Vagina (tissue), 2 donors: ENCODE results near the gene CCNI2.

Experiments used
- POLR2A ChIP-seq, 2 donors: fragments of 450-650 bp; IDR thresholded peaks; one replicate each; pipeline ENCODE4 v1.6.1; 2017; ENCODE audit warnings: antibody characterized with exemption in 2 of 2, mild to moderate bottlenecking in 2 of 2, moderate library complexity in 2 of 2
- POLR2AphosphoS5 ChIP-seq, 2 donors: sonication (generic); formaldehyde crosslinking; IDR thresholded peaks; one replicate each; pipeline ENCODE4 v1.9.0; 2017; ENCODE audit warnings: antibody characterized with exemption in 2 of 2, mild to moderate bottlenecking in 2 of 2, low read depth in 1 of 2; ENCODE audit not compliant: insufficient read depth in 1 of 2
- TF ChIP-seq, protein P1 (sequence below), 3 experiments: fragments of 450-650 bp in 2 of 3; fragments of 200-600 bp in 1 of 3; sonication (generic) in 1 of 3; IDR thresholded peaks; one replicate each; pipeline ENCODE4 v1.5.1; 2017 to 2019; ENCODE audit warnings: antibody characterized with exemption in 3 of 3, mild to moderate bottlenecking in 2 of 3, moderate library complexity in 2 of 3

DNA sequence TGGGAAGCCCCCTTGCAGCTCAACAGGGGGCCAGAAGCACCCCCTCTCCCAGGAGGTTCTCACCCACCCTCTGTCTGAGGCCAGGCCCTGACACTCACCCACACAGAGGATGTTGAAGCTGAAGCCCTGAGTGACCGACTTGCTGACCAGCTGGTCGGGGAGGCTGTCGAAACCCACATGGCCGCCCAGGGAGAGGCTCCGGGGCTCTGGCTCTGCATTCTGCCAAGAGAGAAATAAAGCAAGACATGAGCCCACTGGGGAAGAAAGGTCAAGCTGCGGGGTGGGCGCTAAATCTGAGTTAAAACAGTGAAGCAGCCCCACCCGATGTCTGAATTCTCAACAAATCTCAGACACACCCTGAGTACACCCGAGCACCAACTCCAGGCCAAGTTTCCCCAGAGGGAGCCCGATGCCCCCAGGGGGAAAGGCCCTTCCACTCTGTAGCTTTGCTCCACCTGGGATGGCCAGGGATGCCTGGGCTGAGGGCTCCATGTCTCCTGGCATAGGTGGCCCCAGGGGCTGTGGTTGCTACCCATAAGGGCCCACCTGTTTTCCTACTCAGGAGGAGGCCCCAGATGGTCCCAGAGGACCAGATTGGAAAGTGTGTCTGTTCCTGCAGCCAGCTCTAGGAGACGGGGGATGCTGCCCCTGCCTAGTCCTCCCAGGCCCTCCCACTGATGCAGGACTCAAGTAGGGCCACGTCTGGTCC lies 18.2 kb downstream of the CCNI2 start:
- TF ChIP-seq, protein P1, sequence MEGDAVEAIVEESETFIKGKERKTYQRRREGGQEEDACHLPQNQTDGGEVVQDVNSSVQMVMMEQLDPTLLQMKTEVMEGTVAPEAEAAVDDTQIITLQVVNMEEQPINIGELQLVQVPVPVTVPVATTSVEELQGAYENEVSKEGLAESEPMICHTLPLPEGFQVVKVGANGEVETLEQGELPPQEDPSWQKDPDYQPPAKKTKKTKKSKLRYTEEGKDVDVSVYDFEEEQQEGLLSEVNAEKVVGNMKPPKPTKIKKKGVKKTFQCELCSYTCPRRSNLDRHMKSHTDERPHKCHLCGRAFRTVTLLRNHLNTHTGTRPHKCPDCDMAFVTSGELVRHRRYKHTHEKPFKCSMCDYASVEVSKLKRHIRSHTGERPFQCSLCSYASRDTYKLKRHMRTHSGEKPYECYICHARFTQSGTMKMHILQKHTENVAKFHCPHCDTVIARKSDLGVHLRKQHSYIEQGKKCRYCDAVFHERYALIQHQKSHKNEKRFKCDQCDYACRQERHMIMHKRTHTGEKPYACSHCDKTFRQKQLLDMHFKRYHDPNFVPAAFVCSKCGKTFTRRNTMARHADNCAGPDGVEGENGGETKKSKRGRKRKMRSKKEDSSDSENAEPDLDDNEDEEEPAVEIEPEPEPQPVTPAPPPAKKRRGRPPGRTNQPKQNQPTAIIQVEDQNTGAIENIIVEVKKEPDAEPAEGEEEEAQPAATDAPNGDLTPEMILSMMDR (IDR thresholded peaks at IDR 0.05): no peak
- TF ChIP-seq POLR2A (IDR thresholded peaks at IDR 0.05) (no peak), POLR2AphosphoS5 (IDR thresholded peaks at IDR 0.05; ENCODE audit: insufficient read depth in 1 of 2, low read depth in 1 of 2) (no peak)
